Effector CD4-positive, alpha-beta T cell (primary cell): ENCODE data around the gene SLC47A2. TPM values are rescaled to one million over a fixed set of nuclear protein-coding genes. Genes with fewer than 3 reads are reported as not detected.
"Not testable (repeated sequence)": the region's sequence is repeated elsewhere in the genome, so short reads cannot be mapped to it uniquely, and the experiment has no call there.

ENCODE experiments used
- DNase-seq: peaks from one replicate; pipeline ENCODE4 v3.0.0-alpha.2; 2020
- total RNA-seq: gene quantifications from one replicate; lab custom pipeline; 2026; lab: John Stamatoyannopoulos, UW

The SLC47A2 gene, protein sequence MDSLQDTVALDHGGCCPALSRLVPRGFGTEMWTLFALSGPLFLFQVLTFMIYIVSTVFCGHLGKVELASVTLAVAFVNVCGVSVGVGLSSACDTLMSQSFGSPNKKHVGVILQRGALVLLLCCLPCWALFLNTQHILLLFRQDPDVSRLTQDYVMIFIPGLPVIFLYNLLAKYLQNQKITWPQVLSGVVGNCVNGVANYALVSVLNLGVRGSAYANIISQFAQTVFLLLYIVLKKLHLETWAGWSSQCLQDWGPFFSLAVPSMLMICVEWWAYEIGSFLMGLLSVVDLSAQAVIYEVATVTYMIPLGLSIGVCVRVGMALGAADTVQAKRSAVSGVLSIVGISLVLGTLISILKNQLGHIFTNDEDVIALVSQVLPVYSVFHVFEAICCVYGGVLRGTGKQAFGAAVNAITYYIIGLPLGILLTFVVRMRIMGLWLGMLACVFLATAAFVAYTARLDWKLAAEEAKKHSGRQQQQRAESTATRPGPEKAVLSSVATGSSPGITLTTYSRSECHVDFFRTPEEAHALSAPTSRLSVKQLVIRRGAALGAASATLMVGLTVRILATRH
- not detected for total RNA-seq

DNA sequence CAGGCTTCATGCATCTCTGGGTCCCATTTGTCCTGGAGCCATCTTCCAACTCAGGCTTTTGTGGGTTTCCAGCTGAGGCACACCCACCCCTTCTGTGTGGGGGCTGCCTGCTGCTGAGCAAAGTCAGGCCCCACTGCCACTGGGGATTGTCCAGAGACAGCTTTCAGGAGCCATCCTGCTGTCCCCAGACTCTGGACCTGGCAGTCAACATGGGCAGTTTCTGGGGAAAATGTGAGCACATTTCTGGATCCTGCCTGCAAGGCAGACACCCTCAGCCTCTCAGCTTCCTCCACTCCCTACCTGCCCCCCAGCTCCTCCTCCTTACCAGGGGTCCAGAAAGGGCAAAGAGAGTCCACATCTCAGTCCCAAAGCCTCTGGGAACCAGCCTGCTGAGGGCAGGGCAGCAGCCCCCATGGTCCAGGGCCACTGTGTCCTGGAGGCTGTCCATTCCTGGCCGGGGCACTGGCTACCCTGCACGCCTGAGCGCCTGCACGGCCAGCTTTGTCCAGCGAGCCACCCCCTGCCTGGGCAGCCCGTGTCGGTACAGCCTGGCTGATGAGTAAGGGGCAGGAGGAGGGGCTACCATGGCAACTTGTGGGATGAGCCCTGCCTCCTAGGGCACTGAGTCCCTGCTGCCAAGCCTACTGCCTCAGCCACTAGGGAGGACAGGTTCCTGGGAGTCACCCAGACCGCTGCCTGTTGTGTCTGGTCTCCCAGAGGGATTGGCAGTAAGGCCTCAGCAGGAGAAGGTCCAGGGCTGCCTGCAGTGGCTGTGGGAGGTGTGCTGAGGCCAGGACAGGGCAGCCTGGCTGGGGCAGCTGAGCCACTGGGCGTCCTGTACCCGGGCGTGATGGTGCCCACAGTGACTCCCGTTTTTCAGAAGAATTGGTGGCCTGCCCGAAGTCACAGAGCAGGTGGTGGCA lies at the start of gene SLC47A2:
Gene SLC47A2, minus strand, starts transcription at position 477 of the 923 bp plus-strand sequence. Its CDS starts 29 bp downstream, at position 448.
- no peak for DNase-seq

DNA sequence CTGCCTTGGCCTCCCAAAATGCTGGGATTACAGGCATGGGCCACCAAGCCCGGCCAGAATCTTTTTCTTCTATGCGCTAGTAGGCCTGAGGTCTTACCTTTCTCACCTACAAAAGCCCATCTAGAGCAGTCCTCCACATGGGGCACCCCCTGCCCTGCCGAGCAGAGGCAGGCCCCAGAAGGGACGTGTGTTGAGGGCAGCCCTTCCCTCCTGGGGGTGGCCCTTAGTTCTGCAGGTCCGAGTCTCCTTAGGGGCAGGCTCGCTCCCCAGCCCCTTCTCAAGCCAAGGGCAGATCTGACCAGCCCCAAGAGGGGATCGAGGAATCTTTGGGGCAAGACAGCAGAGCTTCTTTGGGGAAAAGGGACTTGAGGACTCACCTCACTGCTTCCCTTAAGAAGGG lies 49.6 kb upstream of the SLC47A2 start:
- no peak for DNase-seq

DNA sequence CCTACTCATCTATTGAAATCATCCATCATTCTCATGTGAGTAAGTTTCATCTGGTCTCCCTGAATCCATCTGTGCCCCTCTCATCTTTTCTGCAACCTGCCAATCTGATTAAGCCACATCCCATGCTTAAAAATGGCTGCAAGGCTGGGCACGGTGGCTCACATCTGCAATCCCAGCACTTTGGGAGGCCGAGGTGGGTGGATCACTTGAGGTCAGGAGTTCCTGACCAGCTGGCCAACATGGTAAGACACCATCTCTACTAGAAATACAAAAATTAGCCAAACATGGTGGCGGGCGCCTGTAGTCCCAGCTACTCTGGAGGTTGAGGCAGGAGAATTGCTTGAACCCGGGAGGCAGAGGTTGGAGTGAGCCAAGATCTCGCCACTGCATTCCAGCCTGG lies 47.6 kb upstream of the SLC47A2 start:
- not testable (repeated sequence) for DNase-seq

DNA sequence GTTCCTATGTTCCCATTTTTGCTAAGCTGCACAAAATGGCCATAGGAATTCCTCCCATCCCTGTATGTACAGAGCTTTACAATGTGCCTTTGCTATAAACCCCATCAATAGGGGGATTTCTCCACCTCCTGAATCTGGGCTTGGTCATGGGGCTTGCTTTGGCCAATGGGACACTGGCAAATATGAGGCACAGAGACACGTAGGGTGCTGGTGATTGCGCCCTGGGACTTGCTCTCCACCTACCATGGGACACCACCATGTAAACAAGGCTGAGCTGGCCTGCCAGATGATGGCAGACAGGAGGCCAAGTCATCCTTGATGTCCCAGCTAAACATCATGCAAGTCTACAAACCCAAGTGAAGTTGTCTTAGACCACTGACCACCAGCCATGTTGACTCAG lies 47.0 kb upstream of the SLC47A2 start:
- no peak for DNase-seq

DNA sequence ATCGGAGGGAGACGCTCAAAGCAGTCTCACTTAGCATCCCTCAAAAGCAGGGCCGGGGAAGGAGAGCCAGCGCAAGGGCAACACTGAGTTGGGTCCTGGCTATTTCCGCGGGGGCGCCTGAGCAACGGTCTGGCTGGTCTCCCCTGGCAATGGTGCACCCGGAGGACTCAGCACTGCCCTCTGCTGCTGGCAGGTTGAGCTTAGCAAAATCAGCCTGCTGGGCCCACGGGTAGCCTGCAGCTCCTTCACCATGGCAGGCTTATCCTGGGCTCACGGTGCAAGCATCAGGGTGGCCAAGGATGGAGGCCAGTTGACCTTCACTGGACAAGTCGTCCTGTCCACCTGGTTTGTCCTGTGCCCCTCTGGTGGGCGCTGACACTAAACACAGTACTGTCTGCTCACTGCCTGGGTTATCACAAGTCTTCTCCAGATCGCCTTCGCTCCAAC lies 46.2 kb upstream of the SLC47A2 start:
- peak; percentile 54 for DNase-seq

DNA sequence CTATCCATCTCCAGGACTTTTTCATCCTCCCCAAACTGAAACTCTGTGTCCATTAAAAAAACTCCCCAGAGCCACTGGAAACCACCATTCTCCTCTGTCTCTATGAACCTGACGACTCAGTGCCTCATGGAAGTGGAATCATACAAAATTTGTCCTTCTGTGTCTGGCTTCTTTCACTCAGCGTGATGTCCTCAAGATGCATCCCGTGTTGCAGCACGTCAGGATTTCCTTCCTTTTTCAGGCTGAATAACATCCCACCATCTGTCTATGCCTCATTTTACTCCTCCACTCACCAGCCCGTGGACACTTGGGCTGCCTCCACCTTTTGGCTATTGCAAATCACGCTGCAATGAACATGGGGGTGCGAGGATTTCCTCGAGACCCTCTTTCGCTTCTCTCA lies 44.4 kb upstream of the SLC47A2 start:
- DNase-seq = no peak

DNA sequence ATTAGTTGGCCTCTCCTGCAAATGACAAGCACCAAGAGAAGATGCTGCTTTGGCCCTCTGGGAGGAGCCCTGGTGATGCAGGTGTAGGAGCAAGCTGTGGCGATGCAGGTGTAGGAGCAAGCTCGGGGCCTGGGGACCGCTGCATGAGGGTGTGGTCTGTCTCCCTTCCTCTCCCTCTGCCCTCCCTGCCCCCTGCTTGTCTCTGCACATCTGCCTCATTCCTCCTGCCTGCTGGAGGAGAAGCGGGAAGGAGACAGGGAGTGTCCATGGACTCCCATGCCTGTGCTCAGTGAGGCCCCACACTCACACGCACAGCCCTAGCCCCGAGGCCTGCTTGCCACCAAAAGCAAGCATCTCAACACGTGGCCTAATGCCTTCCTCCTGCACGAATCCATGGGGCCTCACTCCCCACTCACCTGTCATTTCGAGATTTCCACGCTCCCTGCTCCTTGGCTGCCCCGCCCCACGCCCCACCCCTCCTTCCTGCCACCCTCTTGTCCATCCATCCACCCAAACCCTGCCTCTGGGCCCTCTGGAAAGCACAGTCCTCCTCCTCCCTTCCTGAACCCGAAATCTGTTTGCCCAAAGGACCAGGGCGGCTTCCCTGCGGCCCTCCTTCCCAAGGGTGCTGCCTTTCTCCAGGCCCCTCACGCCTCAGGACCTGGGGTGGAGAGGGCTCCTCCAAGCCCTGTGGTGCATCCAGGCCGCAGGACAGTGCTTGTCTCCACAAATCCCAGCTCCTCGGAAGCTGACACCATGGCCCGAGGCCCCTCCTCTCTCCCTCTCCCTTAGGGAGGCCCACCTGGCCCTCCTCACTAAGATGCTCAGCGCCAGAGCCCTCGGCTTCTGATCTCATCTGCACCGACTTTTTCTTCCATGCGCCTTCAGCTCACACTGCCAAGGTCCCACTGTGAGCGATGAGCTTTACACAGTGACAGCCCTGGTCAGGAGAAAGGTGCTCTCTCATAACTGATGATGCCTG lies 43.5 kb upstream of the SLC47A2 start:
- DNase-seq = no peak

DNA sequence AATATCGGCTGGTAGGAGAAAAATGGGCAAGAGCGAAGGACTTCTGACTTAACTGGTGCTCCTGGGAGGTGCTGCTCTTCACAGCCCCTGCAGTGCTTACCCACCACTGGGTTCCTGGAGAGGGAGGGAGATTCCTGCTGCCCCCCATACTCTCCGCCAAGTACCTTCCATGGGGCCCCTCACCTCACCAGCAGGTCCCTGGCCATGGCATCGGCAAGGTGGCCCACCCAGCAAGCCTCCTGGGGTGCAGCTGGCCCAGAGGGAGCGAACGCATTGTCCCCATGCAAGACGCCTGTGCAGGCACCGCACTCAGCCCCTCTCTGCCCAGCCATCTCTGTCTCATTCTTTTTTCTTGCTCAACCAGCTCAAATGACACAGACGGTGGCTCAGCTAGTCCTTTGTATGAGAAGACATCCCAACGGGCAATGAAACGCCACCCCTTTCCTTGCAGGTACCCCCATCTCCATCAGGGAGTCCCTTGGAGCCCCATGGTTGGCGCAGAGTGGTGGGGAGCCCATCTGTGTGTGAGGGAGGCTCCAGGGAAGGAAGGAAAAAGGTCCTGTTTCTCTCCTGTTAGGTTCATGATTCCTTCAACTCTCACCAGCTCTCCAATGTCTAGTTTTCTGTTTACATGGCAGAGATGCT lies 41.3 kb upstream of the SLC47A2 start:
- DNase-seq = no peak

DNA sequence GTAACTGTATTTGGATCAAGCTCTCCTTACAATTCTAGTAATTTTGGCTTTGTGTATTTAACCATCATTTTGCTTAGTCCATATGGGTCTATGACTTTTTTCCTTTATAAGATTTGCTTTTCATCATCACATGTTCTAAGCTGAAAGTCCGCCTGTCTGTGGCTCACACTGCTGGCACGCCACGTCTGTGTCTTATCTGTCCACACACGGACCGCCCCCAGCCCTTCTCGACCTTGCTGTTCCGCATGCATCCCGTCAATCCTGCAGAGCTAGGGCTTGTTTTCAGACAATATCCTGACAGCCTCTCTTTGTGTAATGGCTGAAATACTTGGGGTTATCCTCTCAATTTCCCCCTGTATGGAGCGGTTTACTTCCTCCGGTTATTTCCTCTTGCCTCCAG lies 40.2 kb upstream of the SLC47A2 start:
- no peak for DNase-seq

DNA sequence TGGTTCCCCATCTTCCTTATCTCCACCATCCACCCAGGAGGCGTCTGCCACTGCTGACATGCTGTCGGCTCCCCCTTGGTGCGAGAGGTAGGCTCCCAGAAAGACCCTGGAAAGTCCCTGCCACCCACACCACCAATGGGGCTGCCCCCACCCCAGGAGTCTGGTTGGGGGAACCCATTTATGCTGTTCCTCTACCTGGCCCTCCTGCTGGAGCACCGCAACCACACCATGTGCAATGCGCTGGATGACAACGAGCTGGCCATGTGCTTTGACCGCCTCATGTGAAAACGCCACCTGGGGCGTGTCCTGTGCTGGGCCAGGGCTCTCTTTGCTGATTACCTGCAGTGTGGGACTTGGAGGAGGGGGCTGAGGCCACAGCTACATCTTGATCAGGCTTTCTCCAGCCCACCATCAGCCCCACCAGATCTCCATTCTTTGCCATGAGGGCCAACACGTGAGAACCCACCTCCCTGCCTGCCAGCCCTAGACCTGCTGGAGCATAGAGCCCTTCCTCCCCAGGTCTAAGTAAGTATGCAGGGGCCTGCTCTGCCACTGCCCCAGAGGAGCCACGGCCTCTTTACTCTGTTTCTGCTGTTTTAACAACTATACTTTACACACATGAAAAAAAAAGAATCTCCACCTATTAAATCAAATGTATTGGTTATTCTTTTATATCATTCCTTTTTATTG lies 39.6 kb upstream of the SLC47A2 start:
- no peak for DNase-seq

DNA sequence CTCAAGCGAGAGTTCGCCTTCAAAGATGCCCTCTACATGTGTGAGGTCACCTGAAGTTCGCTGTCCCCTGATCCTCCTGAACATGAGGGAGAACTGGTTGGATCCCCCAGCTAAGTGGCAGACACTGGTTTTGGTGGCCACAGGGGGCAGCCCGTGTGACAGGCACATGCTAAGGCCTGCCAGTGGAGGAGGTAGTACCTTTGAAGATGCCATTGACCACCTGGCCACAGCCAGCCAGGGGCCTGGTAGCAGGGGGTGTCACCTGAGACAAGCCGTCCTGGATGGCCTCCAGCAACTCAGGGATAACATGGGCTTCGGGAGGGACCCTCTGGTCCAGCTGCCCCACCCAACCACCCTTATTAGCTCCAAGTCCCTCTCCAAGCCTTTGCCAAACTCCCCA lies 39.0 kb upstream of the SLC47A2 start:
- DNase-seq = no peak

DNA sequence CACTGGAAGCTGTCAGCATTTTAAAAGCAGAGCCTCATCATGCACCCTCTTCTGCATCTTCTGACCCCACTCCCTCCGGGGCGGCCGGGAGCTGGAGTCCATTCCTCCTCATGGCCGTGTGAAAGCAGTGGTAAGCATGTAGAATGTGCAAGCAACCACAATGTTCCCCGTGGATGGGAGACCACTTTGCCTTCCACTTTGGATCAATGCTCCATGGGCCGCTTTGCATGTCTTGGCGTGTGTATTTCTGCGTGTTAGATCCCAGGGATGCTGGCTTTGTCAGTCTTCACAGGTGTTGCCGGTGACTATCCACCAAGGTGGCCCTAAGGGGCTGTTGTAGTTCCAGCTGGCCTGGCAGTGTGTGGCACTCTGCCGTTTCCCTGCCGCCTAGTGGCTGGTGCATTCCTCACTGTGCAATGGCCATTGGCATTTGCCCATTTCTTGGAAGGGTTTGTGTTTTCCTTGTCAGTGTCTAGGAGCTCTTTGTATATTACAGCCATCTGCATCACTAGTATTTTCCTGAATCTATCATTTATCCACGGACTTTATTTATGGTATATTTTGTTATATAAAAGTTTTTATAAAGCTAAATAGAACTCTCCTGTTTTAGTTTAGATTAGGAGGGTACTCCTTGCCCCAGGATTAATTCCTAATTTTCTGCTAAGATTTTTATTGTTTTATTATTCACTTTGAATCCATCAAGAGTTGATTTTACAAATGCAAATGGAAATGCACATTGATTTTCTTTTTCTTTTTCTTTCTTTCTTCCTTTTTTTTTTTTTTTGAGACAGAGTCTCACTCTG lies 37.5 kb upstream of the SLC47A2 start:
- DNase-seq = no peak

DNA sequence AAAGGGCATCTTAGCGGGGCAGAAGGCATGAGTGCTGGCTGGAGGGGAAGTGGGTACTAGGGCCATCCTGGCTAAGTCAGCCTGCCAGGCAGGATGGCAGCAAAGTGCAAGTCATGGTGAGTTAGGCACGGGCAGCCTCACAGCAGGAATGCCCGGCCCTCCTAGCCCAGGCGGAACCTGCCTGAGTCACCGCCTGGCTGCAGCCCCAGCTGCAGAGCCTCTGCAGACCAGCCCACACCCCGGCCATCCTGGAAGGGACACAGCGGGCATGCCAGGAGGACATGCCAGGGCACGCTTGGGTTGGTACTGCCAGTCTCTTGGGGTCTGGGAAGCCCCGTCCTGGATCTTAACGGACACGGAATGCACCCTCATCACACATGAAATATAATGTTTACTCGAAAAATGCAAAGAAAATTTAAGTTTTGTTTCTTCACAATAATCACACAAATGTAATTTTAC lies 36.7 kb upstream of the SLC47A2 start:
- DNase-seq = no peak

DNA sequence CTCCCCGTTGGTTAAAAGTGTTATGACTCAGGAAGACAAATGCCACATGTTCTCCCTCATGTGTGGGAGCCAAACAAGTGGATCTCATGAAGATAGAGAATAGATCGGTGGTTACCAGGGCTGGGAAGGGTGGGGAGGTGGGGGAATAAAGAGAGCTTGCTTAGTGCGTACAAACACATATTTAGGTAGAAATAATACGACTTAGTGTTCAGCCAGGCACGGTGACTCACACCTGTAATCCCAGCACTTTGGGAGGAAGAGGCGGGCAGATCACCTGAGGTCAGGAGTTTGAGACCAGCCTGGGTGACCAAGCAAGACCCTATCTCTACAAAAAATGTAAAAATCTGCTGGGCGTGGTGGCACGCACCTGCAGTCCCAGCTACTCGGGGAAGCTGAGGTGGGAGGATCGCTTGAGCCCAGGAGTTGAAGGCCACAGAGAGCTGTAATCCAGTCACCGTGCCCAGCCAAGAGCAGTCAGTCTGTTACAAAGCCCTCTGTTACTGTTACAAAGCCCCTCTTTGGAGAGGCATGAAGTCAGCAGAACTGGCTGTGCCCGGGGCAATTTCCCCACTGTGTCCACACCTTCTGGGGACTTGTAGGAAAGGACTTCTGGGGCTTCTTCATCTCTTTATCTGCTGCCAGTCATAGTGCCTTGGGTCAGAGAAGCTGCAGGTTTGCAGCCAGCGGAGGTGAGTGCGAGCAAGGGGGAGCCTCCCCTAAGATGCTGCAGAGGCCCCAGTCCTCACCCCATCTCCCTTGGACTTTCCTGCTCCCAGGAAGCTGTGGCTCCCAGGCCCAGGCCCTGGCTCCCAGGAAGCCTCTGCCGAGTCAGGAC lies 36.0 kb upstream of the SLC47A2 start:
- no peak for DNase-seq

DNA sequence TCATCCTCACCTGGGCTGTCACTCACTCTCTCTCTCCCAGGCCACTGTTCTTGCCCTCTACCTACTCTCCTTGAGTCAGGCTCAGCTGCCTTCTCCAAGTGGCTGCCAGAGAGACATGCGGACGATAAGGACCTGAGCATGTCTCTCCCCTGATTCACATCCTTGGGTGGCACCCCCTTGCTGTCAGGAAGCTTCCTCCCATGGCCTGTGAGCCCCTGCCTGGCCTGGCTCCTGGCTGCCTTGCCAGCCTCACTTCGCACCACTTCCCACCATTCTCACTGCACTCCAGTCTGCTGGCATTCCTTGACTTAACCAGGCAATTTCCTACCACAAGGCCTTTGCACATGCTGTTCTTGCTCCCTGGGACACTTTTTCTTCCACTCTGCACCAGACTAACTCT lies 34.5 kb upstream of the SLC47A2 start:
- DNase-seq = no peak

DNA sequence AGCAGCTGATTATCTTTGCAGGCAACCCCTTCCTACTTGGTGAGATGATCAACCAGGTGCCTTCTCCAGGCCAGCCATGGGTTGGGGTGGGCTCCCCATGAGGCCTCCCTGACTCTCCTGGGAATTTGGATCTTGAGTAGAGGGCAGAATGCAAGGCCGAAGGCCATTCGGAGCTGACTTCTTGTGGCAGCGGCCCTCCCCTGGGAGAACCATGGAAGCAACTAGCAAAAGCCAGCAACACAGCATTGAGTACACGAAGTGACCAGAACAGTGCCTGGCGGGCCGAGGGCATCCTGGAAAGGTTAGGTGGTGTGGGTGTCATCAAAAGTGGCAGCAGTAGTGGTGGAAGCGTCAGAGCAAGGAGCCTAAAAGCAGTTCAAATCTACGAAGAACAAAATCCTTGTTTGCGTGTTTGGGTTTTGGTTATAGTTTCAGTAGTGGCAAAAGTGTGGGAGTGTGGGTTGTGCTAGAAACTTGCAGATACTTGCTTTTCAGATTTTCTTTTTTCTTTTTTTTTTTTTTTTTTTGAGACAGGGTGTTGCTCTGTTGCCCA lies 33.7 kb upstream of the SLC47A2 start:
- DNase-seq = no peak

DNA sequence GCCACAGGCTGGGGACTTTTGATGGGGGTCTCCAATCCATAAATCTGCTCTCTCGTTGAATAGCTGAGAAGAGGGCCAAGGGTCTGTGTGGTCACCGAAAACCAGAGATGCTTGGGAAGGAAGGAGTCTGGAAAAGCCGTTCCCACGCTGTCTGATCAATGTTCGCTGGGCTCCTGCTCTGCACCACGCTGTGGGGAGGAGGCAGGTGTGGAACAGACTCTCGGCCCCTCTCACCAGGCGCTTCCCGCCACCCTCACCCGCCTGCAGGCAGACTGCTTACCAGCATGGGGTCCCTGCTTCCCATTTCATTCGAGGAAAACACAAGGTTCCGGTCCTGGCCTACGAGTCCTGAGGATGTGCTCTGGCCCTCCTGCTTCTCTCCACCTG lies 32.4 kb upstream of the SLC47A2 start:
- no peak for DNase-seq
